CD4-positive, CD25-positive, alpha-beta regulatory T cell (primary cell): ENCODE results near the gene XYLT1. TPM values are rescaled to one million over a fixed set of nuclear protein-coding genes. Genes with fewer than 3 reads are reported as not detected.

Experiments used
- ATAC-seq, 2 donors: fragments of 150-1000 bp; cut with Tn5 transposase; one replicate each; pipeline ENCODE4 v1.10.0; 2021; ENCODE audit warnings: low read depth in 2 of 2, moderate number of reproducible peaks in 2 of 2, moderate library complexity in 1 of 2
- DNase-seq, 3 donors: peaks; one replicate each; pipeline versions ENCODE4 v3.0.0 to v3.0.0-alpha.2; 2012 to 2022; ENCODE audit warnings: mixed read lengths in 1 of 3
- H3K27ac ChIP-seq: one replicate; pipeline ENCODE4 v1.7.0; 2013; ENCODE audit warnings: mild to moderate bottlenecking, low read length; ENCODE audit not compliant: insufficient read depth, poor library complexity, severe bottlenecking
- H3K27me3 ChIP-seq: one replicate; pipeline ENCODE4 v1.7.0; 2013; ENCODE audit warnings: low read length; ENCODE audit not compliant: control insufficient read depth, insufficient read depth
- H3K36me3 ChIP-seq: one replicate; pipeline ENCODE4 v1.7.0; 2013; ENCODE audit warnings: mild to moderate bottlenecking, low read length, moderate library complexity; ENCODE audit not compliant: control insufficient read depth, insufficient read depth
- H3K4me1 ChIP-seq: 2 replicates; pipeline ENCODE4 v1.7.0; 2013; ENCODE audit warnings: mild to moderate bottlenecking, low read length; ENCODE audit not compliant: insufficient read depth, control insufficient read depth, poor library complexity, severe bottlenecking
- H3K4me3 ChIP-seq: one replicate; pipeline ENCODE4 v1.7.0; 2013; ENCODE audit warnings: low read depth, mild to moderate bottlenecking, low read length, moderate library complexity
- H3K9me3 ChIP-seq, 2 experiments: 1 replicate in 1 of 2; 2 replicates in 1 of 2; pipeline ENCODE4 v1.7.0; 2013; ENCODE audit warnings: low read length in 2 of 2, mild to moderate bottlenecking in 1 of 2, moderate library complexity in 1 of 2; ENCODE audit not compliant: control insufficient read depth in 2 of 2
- H3K27ac Mint-ChIP-seq, 3 donors: one replicate each; pipeline ENCODE4 v1.8.0; 2020 to 2022; ENCODE audit warnings: mild to moderate bottlenecking in 3 of 3, mixed read lengths in 3 of 3, moderate library complexity in 2 of 3
- H3K27me3 Mint-ChIP-seq: one replicate; pipeline ENCODE4 v1.8.0; 2022; ENCODE audit warnings: mild to moderate bottlenecking, mixed read lengths
- H3K36me3 Mint-ChIP-seq: one replicate; pipeline ENCODE4 v1.8.0; 2020; ENCODE audit warnings: mixed read lengths
- H3K4me1 Mint-ChIP-seq, 4 donors: one replicate each; pipeline ENCODE4 v1.8.0; 2020 to 2022; ENCODE audit warnings: mixed read lengths in 4 of 4, mild to moderate bottlenecking in 1 of 4
- H3K4me3 Mint-ChIP-seq, 4 donors: one replicate each; pipeline ENCODE4 v1.8.0; 2020 to 2022; ENCODE audit warnings: mild to moderate bottlenecking in 4 of 4, mixed read lengths in 4 of 4, moderate library complexity in 3 of 4
- H3K9me3 Mint-ChIP-seq, 7 donors: one replicate each; pipeline ENCODE4 v1.8.0; 2020 to 2022; ENCODE audit warnings: mixed read lengths in 7 of 7, mild to moderate bottlenecking in 3 of 7, moderate library complexity in 2 of 7
- polyA plus RNA-seq, 4 donors: library from polyadenylated mRNA; unstranded; fragments of 300-500 nt; fragmentation: Illumina TruSeq; gene quantifications; one replicate each; pipeline ENCODE4 v1.2.3, GENCODE V29; 2021
- total RNA-seq: library from RNA; stranded (reverse); gene quantifications from one replicate; pipeline ENCODE4 v1.2.3, GENCODE V29; 2022

The XYLT1 gene
- total and polyA plus RNA-seq, 5 donors from 2014 or later: 0.68 to 26.3 (median 3.1) TPM

DNA sequence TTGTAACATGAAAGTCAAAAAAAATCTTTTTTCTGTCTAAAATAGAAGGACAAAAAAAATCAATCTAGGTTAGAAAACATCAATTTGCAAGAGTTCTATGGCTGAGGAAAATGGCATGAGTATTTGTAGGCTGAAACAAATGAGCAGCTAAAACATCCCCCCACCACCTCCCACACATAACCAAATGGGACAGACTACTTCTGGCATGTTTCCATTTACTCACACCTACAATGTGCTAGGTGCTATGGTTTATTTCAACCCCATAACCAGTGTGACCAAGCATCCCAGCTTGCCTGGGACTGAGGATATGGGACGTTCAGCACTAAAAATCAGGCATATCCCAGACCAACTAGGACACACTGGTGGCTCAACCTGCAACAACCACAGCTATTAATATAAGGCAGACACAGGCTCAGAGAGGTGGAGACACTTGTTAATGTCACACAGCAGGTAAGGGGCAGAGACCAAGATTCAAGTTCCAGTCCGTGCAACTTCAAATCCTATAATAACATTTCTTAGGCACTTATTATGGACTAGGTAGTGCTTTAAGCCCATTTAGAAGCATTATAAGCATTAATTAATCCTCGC is 96.0 kb downstream of the XYLT1 start:
- no peak overlapping the region for H3K4me3 Mint-ChIP-seq
- DNase-seq (no peak), ATAC-seq (no peak)
- Histone ChIP-seq H3K27ac (no peak overlapping the region), H3K9me3 (no peaks in the 10 kb centered on the region), H3K4me1 (peaks cover 23% of the 10 kb centered on the region), H3K27me3 (no peaks in the 10 kb centered on the region), H3K4me3 (no peak overlapping the region), H3K36me3 (no peaks in the 10 kb centered on the region)
- peak overlapping the region; percentile 6 to 62 (median 58) for H3K27ac Mint-ChIP-seq
- no peaks in the 10 kb centered on the region for H3K36me3 Mint-ChIP-seq
- H3K27me3 Mint-ChIP-seq: no peaks in the 10 kb centered on the region
- H3K4me1 Mint-ChIP-seq: peaks cover 19 to 85% (median 51%) of the 10 kb centered on the region in 4 donors
- H3K9me3 Mint-ChIP-seq: no peaks in the 10 kb centered on the region

DNA sequence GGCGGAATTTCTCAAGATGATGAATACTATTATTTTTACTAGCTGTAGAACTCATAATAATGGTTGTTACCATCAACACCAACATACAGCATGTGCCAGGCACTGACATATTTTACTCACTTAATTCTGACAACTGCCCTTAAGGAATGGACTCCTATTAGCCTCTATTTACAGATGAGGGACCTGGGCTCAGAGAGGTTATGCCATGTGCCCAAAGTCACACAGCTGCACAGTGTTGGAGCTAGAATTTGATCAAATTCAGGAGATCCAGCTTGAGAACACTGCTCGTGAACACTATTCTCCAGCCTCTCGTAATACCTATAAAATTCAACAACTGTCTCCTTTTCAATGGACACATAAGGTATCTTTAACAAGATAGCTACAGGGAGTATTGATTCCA is 97.2 kb downstream of the XYLT1 start:
- H3K4me3 ChIP-seq: no peak overlapping the region
- ATAC-seq: no peak
- H3K36me3 ChIP-seq: no peaks in the 10 kb centered on the region
- H3K27ac ChIP-seq: no peak overlapping the region
- no peaks in the 10 kb centered on the region for H3K36me3 Mint-ChIP-seq
- peaks cover 35% of the 10 kb centered on the region for H3K4me1 ChIP-seq
- H3K27me3 ChIP-seq: no peaks in the 10 kb centered on the region
- H3K27me3 Mint-ChIP-seq: peaks cover 12% of the 10 kb centered on the region
- no peaks in the 10 kb centered on the region for H3K9me3 Mint-ChIP-seq
- H3K9me3 ChIP-seq: no peaks in the 10 kb centered on the region
- H3K4me1 Mint-ChIP-seq: peaks cover 28 to 86% (median 57%) of the 10 kb centered on the region in 4 donors
- peak overlapping the region in 2 of 3 donors; percentile 6 to 58 for H3K27ac Mint-ChIP-seq
- no peak for DNase-seq
- peak overlapping the region in 1 of 4 donors; percentile 64 for H3K4me3 Mint-ChIP-seq

DNA sequence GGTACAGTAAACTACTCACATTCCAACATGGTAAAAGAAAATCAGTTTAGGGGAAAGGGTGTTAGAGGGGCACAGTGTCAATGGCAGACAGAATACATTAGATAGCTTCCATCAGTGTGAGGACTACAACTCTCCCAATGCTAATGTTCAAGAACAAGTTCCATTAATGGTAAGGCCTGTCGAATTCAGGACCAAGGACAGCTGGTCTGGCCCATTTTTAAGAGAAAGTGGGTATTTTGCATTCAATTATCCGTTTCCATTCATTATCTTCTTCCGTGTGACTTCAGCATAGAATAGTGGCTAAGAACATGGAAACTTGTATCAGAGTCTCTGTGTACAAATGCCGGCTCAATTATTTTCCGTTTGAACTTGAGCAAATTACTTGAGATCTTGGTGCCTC is 98.4 kb downstream of the XYLT1 start:
- Mint-ChIP-seq H3K9me3 (no peaks in the 10 kb centered on the region), H3K4me1 (peaks cover 23 to 85% (median 59%) of the 10 kb centered on the region in 4 donors), H3K36me3 (no peaks in the 10 kb centered on the region), H3K4me3 (peak overlapping the region in 2 of 4 donors; percentile 27 to 42), H3K27ac (peak overlapping the region; percentile 44 to 99 (median 99)), H3K27me3 (peaks cover 12% of the 10 kb centered on the region)
- no peaks in the 10 kb centered on the region for H3K27me3 ChIP-seq
- no peaks in the 10 kb centered on the region for H3K36me3 ChIP-seq
- no peak overlapping the region for H3K4me3 ChIP-seq
- no peak overlapping the region for H3K27ac ChIP-seq
- H3K9me3 ChIP-seq: no peaks in the 10 kb centered on the region
- H3K4me1 ChIP-seq: peaks cover 46% of the 10 kb centered on the region
- no peak for DNase-seq
- ATAC-seq: no peak

DNA sequence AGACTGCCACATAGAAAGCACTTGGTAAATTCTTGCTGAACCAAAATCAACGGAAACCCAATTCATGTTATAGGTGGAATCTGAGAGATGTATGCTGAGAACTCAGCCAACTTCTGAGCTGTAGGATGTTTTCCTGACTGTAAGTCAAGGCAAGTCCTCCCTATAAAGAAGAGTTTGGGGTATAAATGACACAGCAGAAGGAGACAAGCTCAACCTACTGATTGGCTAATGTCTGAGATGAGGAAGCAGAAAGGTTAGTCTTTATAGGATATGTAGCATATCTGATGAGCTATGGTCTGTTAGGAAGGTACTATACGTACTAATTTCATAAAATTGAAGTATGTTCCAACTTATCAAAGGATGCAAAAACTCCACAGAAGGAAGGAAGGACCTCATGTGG is 99.5 kb downstream of the XYLT1 start:
- Histone ChIP-seq H3K9me3 (no peaks in the 10 kb centered on the region), H3K36me3 (no peaks in the 10 kb centered on the region), H3K4me1 (peaks cover 57% of the 10 kb centered on the region), H3K27ac (peak overlapping the region; percentile 95), H3K27me3 (no peaks in the 10 kb centered on the region), H3K4me3 (peak overlapping the region; percentile 33)
- peak overlapping the region; percentile 98 to 99 (median 99) for H3K27ac Mint-ChIP-seq
- H3K36me3 Mint-ChIP-seq: no peaks in the 10 kb centered on the region
- peaks cover 28 to 91% (median 68%) of the 10 kb centered on the region in 4 donors for H3K4me1 Mint-ChIP-seq
- H3K4me3 Mint-ChIP-seq: peak overlapping the region; percentile 12 to 92 (median 38)
- ATAC-seq: no peak
- no peak for DNase-seq
- no peaks in the 10 kb centered on the region for H3K9me3 Mint-ChIP-seq
- peaks cover 12% of the 10 kb centered on the region for H3K27me3 Mint-ChIP-seq

GRCh38 chr16:17370731-17371285 is 100.0 kb downstream of the XYLT1 start:
- Histone ChIP-seq H3K36me3 (no peaks in the 10 kb centered on the region), H3K4me3 (peak overlapping the region; percentile 84), H3K27ac (peak overlapping the region; percentile 95), H3K9me3 (no peaks in the 10 kb centered on the region), H3K4me1 (peaks cover 62% of the 10 kb centered on the region), H3K27me3 (no peaks in the 10 kb centered on the region)
- DNase-seq (no peak), ATAC-seq (no peak)
- peak overlapping the region; percentile 98 to 99 (median 99) for H3K27ac Mint-ChIP-seq
- H3K4me1 Mint-ChIP-seq: peaks cover 28 to 92% (median 72%) of the 10 kb centered on the region in 4 donors
- H3K27me3 Mint-ChIP-seq: peaks cover 12% of the 10 kb centered on the region
- peak overlapping the region; percentile 22 to 93 (median 92) for H3K4me3 Mint-ChIP-seq
- H3K9me3 Mint-ChIP-seq: no peaks in the 10 kb centered on the region
- H3K36me3 Mint-ChIP-seq: no peaks in the 10 kb centered on the region

- Histone ChIP-seq H3K4me3 (peak overlapping the region; percentile 84), H3K9me3 (no peaks in the 10 kb centered on the region), H3K36me3 (no peaks in the 10 kb centered on the region), H3K27me3 (no peaks in the 10 kb centered on the region), H3K4me1 (peaks cover 67% of the 10 kb centered on the region), H3K27ac (peak overlapping the region; percentile 95)
- Mint-ChIP-seq H3K9me3 (no peaks in the 10 kb centered on the region), H3K4me1 (peaks cover 27 to 92% (median 76%) of the 10 kb centered on the region in 4 donors), H3K27ac (peak overlapping the region; percentile 98 to 99 (median 99)), H3K36me3 (no peaks in the 10 kb centered on the region), H3K4me3 (peak overlapping the region; percentile 92 to 95 (median 92)), H3K27me3 (peaks cover 12% of the 10 kb centered on the region)
- DNase-seq (peak in 1 of 3 donors; percentile 48), ATAC-seq (no peak)
Observed at GRCh38 chr16:17370223-17370707, 100.5 kb downstream of the XYLT1 start.

- peaks cover 12% of the 10 kb centered on the region for H3K27me3 Mint-ChIP-seq
- no peaks in the 10 kb centered on the region for H3K27me3 ChIP-seq
- H3K27ac ChIP-seq: peak overlapping the region; percentile 95
- peak overlapping the region; percentile 98 to 99 (median 99) for H3K27ac Mint-ChIP-seq
- peaks cover 74% of the 10 kb centered on the region for H3K4me1 ChIP-seq
- peaks cover 26 to 92% (median 78%) of the 10 kb centered on the region in 4 donors for H3K4me1 Mint-ChIP-seq
- peak overlapping the region; percentile 84 for H3K4me3 ChIP-seq
- no peaks in the 10 kb centered on the region for H3K9me3 Mint-ChIP-seq
- DNase-seq (peak; percentile 40 to 96 (median 85)), ATAC-seq (peak; percentile 92 to 93)
- no peaks in the 10 kb centered on the region for H3K36me3 Mint-ChIP-seq
- H3K9me3 ChIP-seq: no peaks in the 10 kb centered on the region
- H3K36me3 ChIP-seq: no peaks in the 10 kb centered on the region
- H3K4me3 Mint-ChIP-seq: peak overlapping the region; percentile 92 to 95 (median 92)
Observed at GRCh38 chr16:17369421-17370222, 101.1 kb downstream of the XYLT1 start.
